ENCODE data around the gene SDF4.

The SDF4 gene

GRCh38 chr1:1212780-1213344 lies 18.9 kb downstream of the SDF4 start:
- DNase-seq (ENCODE audit: low spot score): peak; percentile 54

- DNase-seq (ENCODE audit: low spot score): no peak
Observed at GRCh38 chr1:1211541-1212441, 20.0 kb downstream of the SDF4 start.

- DNase-seq (ENCODE audit: low spot score): no peak
Observed at GRCh38 chr1:1210726-1211540, 20.9 kb downstream of the SDF4 start.

- no peak for DNase-seq (ENCODE audit: low spot score)
Observed at GRCh38 chr1:1208713-1209433, 22.9 kb downstream of the SDF4 start.

GRCh38 chr1:1207571-1207892 lies 24.3 kb downstream of the SDF4 start:
- no peak for DNase-seq (ENCODE audit: low spot score)

GRCh38 chr1:1206966-1207531 lies 24.8 kb downstream of the SDF4 start:
- DNase-seq (ENCODE audit: low spot score): no peak

- DNase-seq (ENCODE audit: low spot score): no peak
Observed at GRCh38 chr1:1206376-1206965, 25.3 kb downstream of the SDF4 start, which contains the start of gene TNFRSF18. TSS of gene TNFRSF18 (minus strand) at chr1:1206592. CDS start at chr1:1206571, 21 bp downstream.

- no peak for DNase-seq (ENCODE audit: low spot score)
Observed at GRCh38 chr1:1205769-1206375, 25.9 kb downstream of the SDF4 start.

- DNase-seq (ENCODE audit: low spot score): no peak
Observed at GRCh38 chr1:1204998-1205768, 26.6 kb downstream of the SDF4 start.

GRCh38 chr1:1204425-1204920 lies 27.3 kb downstream of the SDF4 start:
- DNase-seq (ENCODE audit: low spot score): no peak

- DNase-seq (ENCODE audit: low spot score): no peak
Observed at GRCh38 chr1:1203561-1204424, 28.0 kb downstream of the SDF4 start.

GRCh38 chr1:1202831-1203560 lies 28.8 kb downstream of the SDF4 start:
- no peak for DNase-seq (ENCODE audit: low spot score)

- peak; percentile 65 for DNase-seq (ENCODE audit: low spot score)
Observed at GRCh38 chr1:1200876-1201810, 30.7 kb downstream of the SDF4 start.

- no peak for DNase-seq (ENCODE audit: low spot score)
Observed at GRCh38 chr1:1199961-1200875, 31.6 kb downstream of the SDF4 start.

GRCh38 chr1:1199141-1199960 lies 32.5 kb downstream of the SDF4 start:
- no peak for DNase-seq (ENCODE audit: low spot score)
